Neuron (in vitro differentiated cells): Measurements from ENCODE around the gene CD38.
"Not testable (repeated sequence)": the region's sequence is repeated elsewhere in the genome, so short reads cannot be mapped to it uniquely, and the experiment has no call there.

Source experiments
- H2AFZ ChIP-seq: one replicate; pipeline ENCODE4 v1.6.1; 2013; ENCODE audit warnings: low read depth, mild to moderate bottlenecking, inconsistent platforms, low read length, moderate library complexity
- H3K27me3 ChIP-seq: one replicate; pipeline ENCODE4 v1.6.1; 2013; ENCODE audit warnings: low read length; ENCODE audit not compliant: insufficient read depth
- H3K36me3 ChIP-seq: one replicate; pipeline ENCODE4 v1.6.1; 2013; ENCODE audit warnings: low read length; ENCODE audit not compliant: insufficient read depth
- H3K4me1 ChIP-seq: one replicate; pipeline ENCODE4 v1.6.1; 2013; ENCODE audit warnings: low read length; ENCODE audit not compliant: insufficient read depth
- H3K4me3 ChIP-seq: 2 replicates; pipeline ENCODE4 v1.5.1; 2013; ENCODE audit warnings: mild to moderate bottlenecking, low read length, moderate library complexity
- H3K9me3 ChIP-seq: one replicate; pipeline ENCODE4 v1.6.1; 2013; ENCODE audit warnings: low read length

The CD38 gene

GRCh38 chr4:15793506-15794363, 15.6 kb downstream of the CD38 start:
- H3K4me1 ChIP-seq: peaks cover 3% of the 10 kb centered on the region
- peaks cover 3% of the 10 kb centered on the region for H3K9me3 ChIP-seq
- H3K27me3 ChIP-seq: no peaks in the 10 kb centered on the region
- H2AFZ ChIP-seq: no peak overlapping the region
- no peaks in the 10 kb centered on the region for H3K36me3 ChIP-seq
- no peak overlapping the region for H3K4me3 ChIP-seq

DNA sequence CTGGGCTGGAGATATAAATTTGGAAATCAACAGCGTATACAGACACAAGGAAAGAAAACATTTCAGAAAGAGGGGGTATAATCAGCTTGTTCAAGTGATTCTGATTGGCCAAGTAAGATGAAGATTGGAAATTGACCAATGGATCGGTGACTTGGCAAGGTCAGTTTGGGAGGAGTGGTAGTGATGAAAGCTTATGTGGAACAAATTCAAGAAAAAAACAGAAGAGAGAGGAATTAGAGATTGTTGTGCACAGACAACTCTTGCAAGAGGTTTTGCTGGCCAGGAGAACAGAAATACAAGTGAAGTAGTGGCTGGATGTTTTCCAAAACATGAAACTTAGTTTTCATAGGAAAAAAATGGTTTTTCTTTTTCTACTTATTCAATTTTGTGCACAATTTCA, 16.3 kb downstream of the CD38 start:
- Histone ChIP-seq H3K4me3 (no peak overlapping the region), H3K9me3 (peaks cover 3% of the 10 kb centered on the region), H3K36me3 (no peaks in the 10 kb centered on the region), H3K4me1 (peaks cover 3% of the 10 kb centered on the region), H3K27me3 (no peaks in the 10 kb centered on the region), H2AFZ (no peak overlapping the region)

- H3K4me1 ChIP-seq: peaks cover 3% of the 10 kb centered on the region
- no peak overlapping the region for H2AFZ ChIP-seq
- H3K4me3 ChIP-seq: no peak overlapping the region
- H3K27me3 ChIP-seq: no peaks in the 10 kb centered on the region
- no peaks in the 10 kb centered on the region for H3K36me3 ChIP-seq
- no peaks in the 10 kb centered on the region for H3K9me3 ChIP-seq
These were observed 16.8 kb downstream of the CD38 start for GRCh38 chr4:15794905-15795304.

DNA sequence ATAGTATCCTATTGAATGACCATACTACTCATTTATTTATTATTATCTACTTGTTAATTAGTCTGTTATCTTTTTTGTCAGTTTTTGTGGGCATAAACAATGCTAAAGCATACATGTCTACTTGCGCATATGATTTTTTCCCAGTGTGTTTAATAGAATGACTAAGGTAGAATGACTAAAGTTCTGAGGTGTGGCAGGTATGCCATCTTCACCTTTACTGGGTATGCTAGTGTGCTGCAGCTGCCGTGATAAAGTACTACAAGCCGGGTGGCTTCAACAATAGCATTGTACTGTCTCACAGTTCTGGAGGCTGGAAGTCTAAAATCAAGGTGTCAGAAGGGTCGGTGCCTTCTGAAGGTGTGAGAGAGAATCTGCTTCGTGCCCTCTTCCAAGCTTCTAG, 19.2 kb downstream of the CD38 start:
- Histone ChIP-seq H3K4me1 (peaks cover 3% of the 10 kb centered on the region), H3K9me3 (no peaks in the 10 kb centered on the region), H3K27me3 (no peaks in the 10 kb centered on the region), H3K36me3 (no peaks in the 10 kb centered on the region), H3K4me3 (no peak overlapping the region), H2AFZ (no peak overlapping the region)

GRCh38 chr4:15799141-15799540, 21.0 kb downstream of the CD38 start:
- no peak overlapping the region for H2AFZ ChIP-seq
- no peak overlapping the region for H3K4me3 ChIP-seq
- no peaks in the 10 kb centered on the region for H3K9me3 ChIP-seq
- H3K36me3 ChIP-seq: no peaks in the 10 kb centered on the region
- no peaks in the 10 kb centered on the region for H3K27me3 ChIP-seq
- peaks cover under 1% of the 10 kb centered on the region for H3K4me1 ChIP-seq

DNA sequence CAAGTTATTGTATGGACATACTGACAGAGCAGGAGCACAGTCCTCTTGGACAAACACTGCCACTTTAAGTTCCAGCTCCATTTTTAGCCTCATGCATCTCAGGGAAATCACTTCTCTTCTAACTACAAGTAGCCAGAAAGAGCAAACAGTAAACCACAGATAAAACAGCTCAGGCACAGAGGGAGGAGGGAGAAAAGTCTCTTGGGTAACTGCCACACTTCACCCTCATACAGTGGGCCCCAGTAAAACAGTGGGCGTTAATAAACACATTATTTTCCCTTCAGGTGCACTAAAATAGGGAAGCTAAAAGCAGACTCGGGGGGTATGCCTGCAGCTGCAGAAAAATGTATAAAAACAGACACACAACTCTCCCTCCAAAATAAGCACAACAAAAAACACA, 21.6 kb downstream of the CD38 start:
- H3K4me3 ChIP-seq: no peak overlapping the region
- peaks cover 2% of the 10 kb centered on the region for H3K4me1 ChIP-seq
- H2AFZ ChIP-seq: no peak overlapping the region
- no peaks in the 10 kb centered on the region for H3K27me3 ChIP-seq
- H3K36me3 ChIP-seq: no peaks in the 10 kb centered on the region
- no peaks in the 10 kb centered on the region for H3K9me3 ChIP-seq

DNA sequence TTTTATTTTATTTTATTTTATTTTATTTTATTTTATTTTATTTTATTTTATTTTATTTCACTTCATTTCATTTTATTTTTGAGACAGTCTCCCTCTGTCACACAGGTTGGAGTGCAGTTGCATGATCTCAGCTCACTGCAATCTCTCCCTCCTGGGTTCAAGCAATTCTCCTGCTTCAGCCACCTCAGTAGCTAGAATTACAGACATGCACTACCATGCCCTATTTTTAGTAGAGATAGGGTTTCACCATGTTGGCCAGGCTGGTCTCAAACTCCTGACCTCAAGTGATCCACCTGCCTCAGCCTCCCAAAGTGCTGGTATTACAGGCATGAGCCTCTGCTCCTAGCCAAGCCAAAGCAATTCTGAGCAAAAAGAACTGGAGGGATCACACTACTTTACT, 24.4 kb downstream of the CD38 start:
- not testable (repeated sequence) for H2AFZ ChIP-seq, H3K27me3 ChIP-seq, H3K4me3 ChIP-seq, H3K4me1 ChIP-seq, H3K36me3 ChIP-seq, H3K9me3 ChIP-seq

DNA sequence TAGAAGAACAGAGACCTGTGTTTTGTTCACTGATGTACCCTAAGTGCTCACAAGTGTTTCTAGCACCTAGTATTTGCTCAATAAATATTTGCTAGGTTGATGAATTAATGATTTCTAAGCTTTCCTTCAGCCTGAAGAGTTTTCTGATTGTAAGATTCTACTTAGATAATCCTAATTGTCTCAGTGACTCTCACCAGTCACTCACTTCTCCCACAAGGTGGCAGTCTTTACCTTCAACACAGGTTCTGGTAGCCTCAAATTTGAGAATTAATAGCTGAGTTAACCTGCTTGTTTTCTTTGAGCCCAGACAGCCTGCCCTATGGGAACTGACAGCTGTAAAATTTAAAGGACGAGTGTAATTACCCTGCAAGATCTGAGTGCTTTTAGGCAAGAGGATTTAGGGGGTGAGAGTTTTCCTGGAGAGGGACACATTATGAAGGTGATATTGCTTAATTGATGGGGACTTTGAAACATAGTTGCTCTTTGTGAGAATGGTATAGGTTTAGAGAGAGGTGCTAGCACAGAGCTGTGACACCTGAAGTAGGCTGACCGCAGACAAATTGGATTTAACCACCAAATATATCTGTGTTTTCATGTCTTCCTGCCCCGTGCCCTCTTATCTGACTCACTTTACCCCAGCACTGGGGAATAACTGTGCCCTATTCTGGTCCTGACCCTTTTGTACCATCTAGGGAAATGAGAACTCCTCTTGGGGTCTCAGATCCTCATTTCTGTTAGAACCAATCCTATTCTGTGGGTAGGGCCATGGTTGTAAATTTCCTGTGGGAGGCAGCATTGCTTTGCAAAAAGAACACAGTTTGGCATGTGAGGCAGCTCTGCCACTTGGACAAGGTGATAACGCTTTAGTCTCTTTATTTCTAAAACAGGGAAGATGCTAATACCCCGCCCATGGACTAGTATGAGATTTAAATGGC, 27.7 kb downstream of the CD38 start:
- Histone ChIP-seq H3K27me3 (peaks cover 3% of the 10 kb centered on the region), H3K4me3 (no peak overlapping the region), H2AFZ (no peak overlapping the region), H3K9me3 (no peaks in the 10 kb centered on the region), H3K4me1 (peaks cover 2% of the 10 kb centered on the region), H3K36me3 (no peaks in the 10 kb centered on the region)

DNA sequence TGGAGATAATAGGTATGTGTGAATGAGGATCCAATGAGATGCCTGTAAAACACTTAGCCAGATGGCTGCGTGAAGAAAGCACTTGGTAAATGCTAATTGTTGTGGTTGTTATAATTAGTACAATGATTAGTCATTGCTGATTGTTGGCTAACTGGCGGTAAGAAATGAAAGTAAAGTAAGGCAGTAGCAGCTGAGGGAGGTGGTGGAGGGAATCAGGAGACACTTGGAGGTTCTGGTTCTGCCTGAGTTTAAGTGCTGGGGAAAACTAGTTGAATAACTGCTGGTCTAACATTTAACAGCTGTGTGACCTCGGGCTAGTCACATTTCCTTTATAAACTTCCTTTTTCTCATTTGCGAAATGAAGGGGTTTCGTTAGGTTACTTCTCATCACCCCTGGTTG, 30.9 kb downstream of the CD38 start:
- Histone ChIP-seq H3K9me3 (no peaks in the 10 kb centered on the region), H3K4me3 (no peak overlapping the region), H3K27me3 (peaks cover 3% of the 10 kb centered on the region), H3K36me3 (no peaks in the 10 kb centered on the region), H3K4me1 (peaks cover 2% of the 10 kb centered on the region), H2AFZ (no peak overlapping the region)

DNA sequence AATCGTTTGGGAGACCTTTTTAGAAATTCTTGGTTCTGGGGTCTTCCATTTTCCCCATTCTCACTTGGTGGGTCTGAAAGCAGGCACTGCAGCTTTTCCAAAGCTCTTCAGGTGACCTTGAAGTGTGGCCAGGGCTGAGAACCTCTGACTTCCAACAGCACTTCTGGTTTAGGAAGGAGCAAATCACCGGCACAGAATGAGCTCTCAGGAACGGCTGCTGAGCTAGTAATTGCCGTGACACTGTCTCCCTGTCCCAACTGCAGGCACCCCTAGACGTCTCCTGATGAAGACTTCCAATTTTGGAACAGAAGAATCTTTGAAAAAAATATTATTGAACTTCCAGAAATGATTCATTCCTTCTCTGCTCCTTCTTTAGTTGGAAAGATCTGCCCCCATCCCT, 31.3 kb downstream of the CD38 start:
- Histone ChIP-seq H3K9me3 (no peaks in the 10 kb centered on the region), H3K36me3 (no peaks in the 10 kb centered on the region), H3K4me1 (no peaks in the 10 kb centered on the region), H3K27me3 (peaks cover 3% of the 10 kb centered on the region), H2AFZ (no peak overlapping the region), H3K4me3 (no peak overlapping the region)

GRCh38 chr4:15811703-15812337, 33.7 kb downstream of the CD38 start:
- Histone ChIP-seq H3K36me3 (no peaks in the 10 kb centered on the region), H2AFZ (no peak overlapping the region), H3K4me1 (no peaks in the 10 kb centered on the region), H3K27me3 (peaks cover 3% of the 10 kb centered on the region), H3K9me3 (no peaks in the 10 kb centered on the region), H3K4me3 (no peak overlapping the region)

GRCh38 chr4:15832523-15833451, 54.7 kb downstream of the CD38 start:
- Histone ChIP-seq H3K4me1 (no peaks in the 10 kb centered on the region), H3K4me3 (no peak overlapping the region), H3K36me3 (no peaks in the 10 kb centered on the region), H2AFZ (no peak overlapping the region), H3K9me3 (no peaks in the 10 kb centered on the region), H3K27me3 (no peaks in the 10 kb centered on the region)
